ENCODE results near the gene BST1. TPM values are rescaled to one million over a fixed set of nuclear protein-coding genes. Genes with fewer than 3 reads are reported as not detected.

BST1 gene
- total and polyA plus RNA-seq, 12 donors: 2.3 to 10.3 (median 4.0) TPM

- no peaks in the 10 kb centered on the region for H3K4me1 ChIP-seq (replicated peaks in 1 of 2)
- no peak overlapping the region for H3K27ac ChIP-seq
- H3K36me3 ChIP-seq (replicated peaks in 1 of 2): no peaks in the 10 kb centered on the region
- no peaks in the 10 kb centered on the region for H3K27me3 ChIP-seq
- TF ChIP-seq CTCF (IDR thresholded peaks at IDR 0.05): no peak
- no peak for TF ChIP-seq POLR2A (IDR thresholded peaks at IDR 0.05)
- intact Hi-C loops (cut with DNase I): no loop called here
- no peak overlapping the region for H3K4me3 ChIP-seq
- no peaks in the 10 kb centered on the region for H3K9me3 ChIP-seq (replicated peaks in 1 of 3)
- no peak for DNase-seq
- WGBS, 4 donors: 17 to 28% (median 26%) methylated on average over 1 of the region's 1 CpG
These were observed 39.8 kb downstream of the BST1 start for GRCh38 chr4:15742637-15743036.

GRCh38 chr4:15744016-15744545 lies 41.2 kb downstream of the BST1 start:
- TF ChIP-seq POLR2A (IDR thresholded peaks at IDR 0.05) (no peak), CTCF (IDR thresholded peaks at IDR 0.05) (no peak)
- intact Hi-C loops (cut with DNase I): no loop called here
- Histone ChIP-seq H3K9me3 (replicated peaks in 1 of 3) (no peaks in the 10 kb centered on the region), H3K27me3 (no peaks in the 10 kb centered on the region), H3K4me3 (no peak overlapping the region), H3K4me1 (replicated peaks in 1 of 2) (no peaks in the 10 kb centered on the region), H3K36me3 (replicated peaks in 1 of 2) (no peaks in the 10 kb centered on the region), H3K27ac (no peak overlapping the region)
- no peak for DNase-seq
- WGBS, 4 donors: 42 to 69% (median 56%) methylated on average over 5 of the region's 5 CpGs

GRCh38 chr4:15746110-15746509 lies 43.2 kb downstream of the BST1 start:
- H3K4me3 ChIP-seq: no peak overlapping the region
- H3K9me3 ChIP-seq (replicated peaks in 1 of 3): no peaks in the 10 kb centered on the region
- no peak for TF ChIP-seq POLR2A (IDR thresholded peaks at IDR 0.05)
- TF ChIP-seq CTCF (IDR thresholded peaks at IDR 0.05): no peak
- no peaks in the 10 kb centered on the region for H3K27me3 ChIP-seq
- H3K4me1 ChIP-seq (replicated peaks in 1 of 2): no peaks in the 10 kb centered on the region
- DNase-seq: no peak
- intact Hi-C loops (cut with DNase I): no loop called here
- no peaks in the 10 kb centered on the region for H3K36me3 ChIP-seq (replicated peaks in 1 of 2)
- WGBS, 4 donors: 87 to 100% (median 96%) methylated on average over 1 of the region's 1 CpG
- H3K27ac ChIP-seq: no peak overlapping the region

GRCh38 chr4:15749001-15749400 lies 46.1 kb downstream of the BST1 start:
- intact Hi-C loops (cut with DNase I): no loop called here
- H3K9me3 ChIP-seq (replicated peaks in 1 of 3): no peaks in the 10 kb centered on the region
- no peaks in the 10 kb centered on the region for H3K4me1 ChIP-seq (replicated peaks in 1 of 2)

More at GRCh38 chr4:15749001-15749400, 46.1 kb downstream of the BST1 start:
- Histone ChIP-seq H3K4me3 (no peak overlapping the region), H3K27ac (no peak overlapping the region), H3K36me3 (replicated peaks in 1 of 2) (no peaks in the 10 kb centered on the region), H3K27me3 (no peaks in the 10 kb centered on the region)
- no peak for DNase-seq
- no peak for TF ChIP-seq CTCF (IDR thresholded peaks at IDR 0.05)
- 69 to 79% (median 76%) methylated on average over 6 of the region's 6 CpGs for WGBS, 4 donors

Measured in adrenal gland (tissue), 12 donors.